H1 (cell line): ENCODE data around the gene TRABD.

Source experiments
- ASH2L ChIP-seq: fragments of 200-600, 300-600 bp; sonication (generic); IDR thresholded peaks from one replicate; pipeline ENCODE4 v1.7.1; 2017; ENCODE audit warnings: low read length
- CBX8 ChIP-seq: fragments of 300-800, 300-1000 bp; sonication (generic); IDR thresholded peaks from 2 replicates; pipeline ENCODE4 v1.7.1; 2016; ENCODE audit warnings: low read depth, low read length, borderline replicate concordance
- CHD1 ChIP-seq: IDR thresholded peaks from 2 replicates; pipeline ENCODE4 v1.6.1; 2012; ENCODE audit warnings: low read depth, low read length, improper control_type of control experiment
- CHD2 ChIP-seq: IDR thresholded peaks from 2 replicates; pipeline ENCODE4 v1.6.1; 2012; ENCODE audit warnings: low read length, improper control_type of control experiment
- CREB1 ChIP-seq: IDR thresholded peaks from 2 replicates; pipeline ENCODE4 v1.6.1; 2012; ENCODE audit warnings: inconsistent platforms
- CTCF ChIP-seq, 3 experiments: IDR thresholded peaks; 1 replicate in 2 of 3; 2 replicates in 1 of 3; pipeline versions ENCODE4 v1.5.1 to v1.6.1; 2011; ENCODE audit warnings: low read length in 3 of 3, mild to moderate bottlenecking in 3 of 3, inconsistent platforms in 2 of 3, low read depth in 1 of 3, moderate library complexity in 1 of 3; ENCODE audit not compliant: insufficient read depth in 1 of 3; ENCODE audit errors: control extremely low read depth in 1 of 3
- EP300 ChIP-seq, 2 experiments: IDR thresholded peaks; 1 replicate in 1 of 2; 2 replicates in 1 of 2; pipeline ENCODE4 v1.6.1; 2011 to 2012; ENCODE audit warnings: low read depth in 2 of 2, low read length in 2 of 2, mild to moderate bottlenecking in 2 of 2, borderline replicate concordance in 1 of 2, inconsistent platforms in 1 of 2, moderate library complexity in 1 of 2
- HDAC2 ChIP-seq, 2 experiments: fragments of 300-600 bp in 1 of 2; sonication (generic) in 1 of 2; IDR thresholded peaks; 2 replicates each; pipeline ENCODE4 v1.6.1; 2011 to 2012; ENCODE audit warnings: low read depth in 2 of 2, low read length in 2 of 2, mild to moderate bottlenecking in 2 of 2, moderate library complexity in 2 of 2, borderline replicate concordance in 1 of 2, inconsistent platforms in 1 of 2
- POLR2A ChIP-seq, 2 experiments: IDR thresholded peaks; 1 replicate in 1 of 2; 2 replicates in 1 of 2; pipeline ENCODE4 v1.6.1; 2011; ENCODE audit warnings: low read depth in 2 of 2, low read length in 2 of 2, mild to moderate bottlenecking in 2 of 2; ENCODE audit errors: control extremely low read depth in 1 of 2
- POLR2AphosphoS5 ChIP-seq: IDR thresholded peaks from 2 replicates; pipeline ENCODE4 v1.6.1; 2011; ENCODE audit warnings: low read depth, low read length
- RXRA ChIP-seq: IDR thresholded peaks from 2 replicates; pipeline ENCODE4 v1.6.1; 2011; ENCODE audit warnings: low read depth, mild to moderate bottlenecking, low read length, moderate library complexity; ENCODE audit not compliant: insufficient read depth
- SP4 ChIP-seq: IDR thresholded peaks from 2 replicates; pipeline ENCODE4 v1.6.1; 2012; ENCODE audit warnings: low read length, inconsistent platforms
- SRF ChIP-seq: IDR thresholded peaks from 2 replicates; pipeline ENCODE4 v1.6.1; 2011; ENCODE audit warnings: mild to moderate bottlenecking, low read depth, low read length, moderate library complexity
- TBP ChIP-seq: IDR thresholded peaks from 2 replicates; pipeline ENCODE4 v1.6.1; 2011; ENCODE audit warnings: low read depth, low read length, improper control_type of control experiment

GRCh38 chr22:50244420-50245213 lies 58.9 kb downstream of the TRABD start, which contains the start of gene TUBGCP6:
- peak; percentile 96 for TF ChIP-seq ASH2L
- TF ChIP-seq CTCF (IDR thresholded peaks at IDR 0.05; ENCODE audit: control extremely low read depth in 1 of 3, insufficient read depth in 1 of 3, low read depth in 1 of 3, low read length in 3 of 3), result peak in 2 of 3 experiments; percentile 8 to 16; a peak in 3 of 4 replicates
- peak in 1 of 2 experiments; percentile 90; a peak in 2 of 3 replicates for TF ChIP-seq POLR2A (IDR thresholded peaks at IDR 0.05; ENCODE audit: control extremely low read depth in 1 of 2, low read depth in 2 of 2, low read length in 2 of 2)
- peak in 1 of 2 experiments; percentile 88; a peak in 2 of 4 replicates for TF ChIP-seq HDAC2 (IDR thresholded peaks at IDR 0.05; ENCODE audit: borderline replicate concordance in 1 of 2, low read depth in 2 of 2, low read length in 2 of 2)
- TF ChIP-seq RXRA, result no peak
- no peak for TF ChIP-seq CBX8
- no peak for TF ChIP-seq SP4
- peak; percentile 82 for TF ChIP-seq SRF
- no peak for TF ChIP-seq CHD1
- TF ChIP-seq TBP, result peak; percentile 68; the same call in 1 of the 2 replicates
- TF ChIP-seq EP300 (IDR thresholded peaks at IDR 0.05; ENCODE audit: borderline replicate concordance in 1 of 2, low read depth in 2 of 2, low read length in 2 of 2), result no peak
- peak; percentile 100 for TF ChIP-seq CREB1
- TF ChIP-seq CHD2, result peak; percentile 58; the same call in 1 of the 2 replicates
- peak; percentile 90 for TF ChIP-seq POLR2AphosphoS5
